GM04504 (cell line): ENCODE measurements around the gene TFCP2L1.
"Not testable (repeated sequence)": the region's sequence is repeated elsewhere in the genome, so short reads cannot be mapped to it uniquely, and the experiment has no call there.

Source experiments
- DNase-seq: peaks from one replicate; pipeline ENCODE4 v3.0.0-alpha.2; 2012; ENCODE audit warnings: low read depth

The TFCP2L1 gene

GRCh38 chr2:121284463-121285449 lies at the start of gene TFCP2L1:
TSS of gene TFCP2L1 (minus strand) at chr2:121285202. CDS start at chr2:121285109, 93 bp downstream.
- no peak for DNase-seq

GRCh38 chr2:121333834-121334558 lies 49.0 kb upstream of the TFCP2L1 start:
- DNase-seq = no peak

GRCh38 chr2:121333231-121333630 lies 48.2 kb upstream of the TFCP2L1 start:
- no peak for DNase-seq

GRCh38 chr2:121331324-121331723 lies 46.3 kb upstream of the TFCP2L1 start:
- DNase-seq = not testable (repeated sequence)

- DNase-seq = no peak
These were observed 45.9 kb upstream of the TFCP2L1 start for GRCh38 chr2:121330921-121331320.

- no peak for DNase-seq
These were observed 44.8 kb upstream of the TFCP2L1 start for GRCh38 chr2:121329786-121330185.

GRCh38 chr2:121326628-121327027 lies 41.6 kb upstream of the TFCP2L1 start:
- DNase-seq = no peak

- no peak for DNase-seq
These were observed 39.6 kb upstream of the TFCP2L1 start for GRCh38 chr2:121324601-121325000.

GRCh38 chr2:121321476-121321875 lies 36.5 kb upstream of the TFCP2L1 start:
- DNase-seq = no peak

GRCh38 chr2:121319941-121320340 lies 34.9 kb upstream of the TFCP2L1 start:
- no peak for DNase-seq

- DNase-seq = no peak
These were observed 32.0 kb upstream of the TFCP2L1 start for GRCh38 chr2:121316986-121317385.

- DNase-seq = not testable (repeated sequence)
These were observed 28.7 kb upstream of the TFCP2L1 start for GRCh38 chr2:121313701-121314100.

- DNase-seq = no peak
These were observed 24.8 kb upstream of the TFCP2L1 start for GRCh38 chr2:121309801-121310200.

- DNase-seq = no peak
These were observed 24.3 kb upstream of the TFCP2L1 start for GRCh38 chr2:121309323-121309722.

GRCh38 chr2:121307048-121307447 lies 22.0 kb upstream of the TFCP2L1 start:
- no peak for DNase-seq

- DNase-seq = no peak
These were observed 19.9 kb upstream of the TFCP2L1 start for GRCh38 chr2:121304941-121305340.

GRCh38 chr2:121303531-121304263 lies 18.7 kb upstream of the TFCP2L1 start:
- no peak for DNase-seq

- DNase-seq = not testable (repeated sequence)
These were observed 16.2 kb upstream of the TFCP2L1 start for GRCh38 chr2:121301190-121301589.

- DNase-seq = no peak
These were observed 13.5 kb upstream of the TFCP2L1 start for GRCh38 chr2:121298476-121298875.

GRCh38 chr2:121297866-121298265 lies 12.9 kb upstream of the TFCP2L1 start:
- DNase-seq = not testable (repeated sequence)

GRCh38 chr2:121297217-121297830 lies 12.3 kb upstream of the TFCP2L1 start:
- DNase-seq = no peak
